ENCODE results near the gene NBEA.

The NBEA gene

DNA sequence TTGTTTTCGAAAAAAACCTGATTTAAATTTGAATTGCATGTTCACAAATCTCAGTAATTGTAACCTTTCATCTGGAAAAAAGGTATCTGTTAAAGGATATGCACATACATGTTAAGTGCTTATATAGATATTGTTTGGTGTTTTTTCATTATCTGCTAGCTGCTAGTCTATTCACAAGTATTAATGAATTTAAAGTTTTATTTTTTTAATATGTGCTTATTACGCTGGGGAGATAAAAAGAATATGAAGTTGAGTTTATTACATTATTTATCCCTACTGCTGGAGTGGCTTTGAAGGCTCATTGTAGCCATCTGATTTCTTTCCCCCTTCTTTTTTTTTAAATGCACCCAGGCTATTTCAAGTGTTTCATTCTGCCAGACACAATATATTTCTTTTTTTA, 538.3 kb downstream of the NBEA start:
- WGBS, 2 donors (ENCODE audit: extremely low coverage in 2 of 2, insufficient read length in 2 of 2, insufficient replicate concordance in 1 of 2), result no CpG with 5 or more reads among the region's 2 CpGs
- H3K4me1 ChIP-seq (ENCODE audit: control insufficient read depth in 2 of 2, insufficient read depth in 1 of 2, low read depth in 1 of 2, low read length in 2 of 2), result peaks cover 6 to 20% of the 10 kb centered on the region in 2 donors
- H2BK15ac ChIP-seq (ENCODE audit: low read length), result no peak overlapping the region
- no peak overlapping the region for H2BK12ac ChIP-seq (ENCODE audit: low read length)
- H3K36me3 ChIP-seq (replicated peaks in 1 of 2; ENCODE audit: control insufficient read depth in 2 of 2, insufficient read depth in 2 of 2, low read length in 2 of 2), result no peaks in the 10 kb centered on the region
- H4K91ac ChIP-seq (ENCODE audit: low read depth, low read length, poor library complexity), result no peak overlapping the region
- no peak overlapping the region for H3K4me2 ChIP-seq (ENCODE audit: insufficient read depth, low read length, poor library complexity, severe bottlenecking)
- DNase-seq (ENCODE audit: low spot score), result no peak
- no peaks in the 10 kb centered on the region for H3K9me3 ChIP-seq (replicated peaks in 1 of 2; ENCODE audit: control insufficient read depth in 2 of 2, insufficient read depth in 1 of 2, low read depth in 1 of 2, low read length in 2 of 2)
- H3K23ac ChIP-seq (ENCODE audit: low read depth, low read length, poor library complexity), result no peak overlapping the region
- H3K79me1 ChIP-seq (ENCODE audit: low read depth, low read length), result no peaks in the 10 kb centered on the region
- no peak overlapping the region for H3K27ac ChIP-seq (replicated peaks; ENCODE audit: low read length)
- no peak overlapping the region for H3K4ac ChIP-seq (ENCODE audit: low read length)
- no peak overlapping the region for H3K4me3 ChIP-seq (ENCODE audit: low read length in 2 of 2)
- H3K27me3 ChIP-seq (ENCODE audit: control insufficient read depth in 3 of 3, insufficient read depth in 3 of 3, low read depth in 1 of 3, low read length in 3 of 3), result peaks cover 9 to 34% (median 30%) of the 10 kb centered on the region in 3 experiments
- no peak overlapping the region for H2BK5ac ChIP-seq (ENCODE audit: low read length)
- H2BK120ac ChIP-seq (ENCODE audit: low read depth, low read length), result no peak overlapping the region
- no peak overlapping the region for H2AFZ ChIP-seq (ENCODE audit: low read length)
- H2AK5ac ChIP-seq (ENCODE audit: low read depth, low read length), result no peak overlapping the region
- no peak overlapping the region for H3K18ac ChIP-seq (ENCODE audit: low read length)
- no peak overlapping the region for H3K9ac ChIP-seq (ENCODE audit: low read depth, low read length, poor library complexity)
- H3K14ac ChIP-seq (ENCODE audit: low read length), result no peak overlapping the region
- H4K8ac ChIP-seq (ENCODE audit: low read depth, low read length), result no peak overlapping the region

DNA sequence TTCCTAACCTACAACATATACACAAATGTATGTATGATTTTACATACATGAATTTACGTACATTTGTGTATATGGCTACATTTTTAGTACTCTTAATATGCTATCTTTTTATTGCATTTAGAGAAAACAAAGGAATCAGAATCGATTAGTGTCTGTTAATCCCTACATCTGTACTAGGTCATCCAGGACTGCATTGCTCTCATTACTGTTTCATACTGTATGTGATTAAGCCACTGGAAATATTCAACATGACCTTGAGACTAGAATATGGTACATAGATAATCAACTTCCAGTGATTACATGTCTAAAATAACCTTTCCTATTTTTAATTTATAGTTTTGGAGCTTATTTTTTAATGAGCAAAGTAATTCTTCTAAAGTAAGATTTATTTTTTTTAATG, 539.7 kb downstream of the NBEA start:
- Histone ChIP-seq H3K14ac (ENCODE audit: low read length) (no peak overlapping the region), H3K79me1 (ENCODE audit: low read depth, low read length) (no peaks in the 10 kb centered on the region), H3K4ac (ENCODE audit: low read length) (no peak overlapping the region), H3K23ac (ENCODE audit: low read depth, low read length, poor library complexity) (no peak overlapping the region), H3K36me3 (replicated peaks in 1 of 2; ENCODE audit: control insufficient read depth in 2 of 2, insufficient read depth in 2 of 2, low read length in 2 of 2) (no peaks in the 10 kb centered on the region), H2AFZ (ENCODE audit: low read length) (no peak overlapping the region), H3K27ac (replicated peaks; ENCODE audit: low read length) (no peak overlapping the region), H2BK12ac (ENCODE audit: low read length) (no peak overlapping the region), H3K18ac (ENCODE audit: low read length) (no peak overlapping the region), H4K91ac (ENCODE audit: low read depth, low read length, poor library complexity) (no peak overlapping the region), H2BK120ac (ENCODE audit: low read depth, low read length) (no peak overlapping the region), H2BK15ac (ENCODE audit: low read length) (no peak overlapping the region), H2AK5ac (ENCODE audit: low read depth, low read length) (no peak overlapping the region), H3K4me2 (ENCODE audit: insufficient read depth, low read length, poor library complexity, severe bottlenecking) (no peak overlapping the region), H3K4me3 (ENCODE audit: low read length in 2 of 2) (no peak overlapping the region), H3K27me3 (ENCODE audit: control insufficient read depth in 3 of 3, insufficient read depth in 3 of 3, low read depth in 1 of 3, low read length in 3 of 3) (peaks cover 2 to 34% (median 16%) of the 10 kb centered on the region in 3 experiments), H3K9ac (ENCODE audit: low read depth, low read length, poor library complexity) (no peak overlapping the region), H3K9me3 (replicated peaks in 1 of 2; ENCODE audit: control insufficient read depth in 2 of 2, insufficient read depth in 1 of 2, low read depth in 1 of 2, low read length in 2 of 2) (no peaks in the 10 kb centered on the region), H2BK5ac (ENCODE audit: low read length) (no peak overlapping the region), H4K8ac (ENCODE audit: low read depth, low read length) (no peak overlapping the region), H3K4me1 (ENCODE audit: control insufficient read depth in 2 of 2, insufficient read depth in 1 of 2, low read depth in 1 of 2, low read length in 2 of 2) (peaks cover 5 to 11% of the 10 kb centered on the region in 2 donors)
- no CpG with 5 or more reads among the region's 2 CpGs for WGBS, 2 donors (ENCODE audit: extremely low coverage in 2 of 2, insufficient read length in 2 of 2, insufficient replicate concordance in 1 of 2)
- DNase-seq (ENCODE audit: low spot score), result no peak

DNA sequence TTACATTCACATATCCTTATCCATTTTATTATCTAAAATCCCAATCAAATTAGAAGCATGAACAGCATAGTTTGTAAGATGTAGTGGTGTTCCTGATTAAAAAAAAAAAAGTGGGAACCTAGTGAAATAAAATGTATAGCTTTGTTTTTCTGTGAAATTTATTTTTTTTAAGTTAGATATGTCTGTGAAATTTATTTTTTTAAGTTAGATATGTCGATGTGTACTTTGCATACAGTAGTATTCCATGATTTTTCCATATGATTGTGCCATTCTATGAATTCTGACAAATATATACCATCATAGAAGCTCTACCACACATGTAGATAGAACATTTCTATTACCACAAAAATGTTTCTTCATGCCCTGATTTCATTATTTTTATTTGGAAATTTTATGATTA, 540.5 kb downstream of the NBEA start:
- Histone ChIP-seq H3K4me3 (ENCODE audit: low read length in 2 of 2) (no peak overlapping the region), H3K27ac (replicated peaks; ENCODE audit: low read length) (no peak overlapping the region)
- WGBS, 2 donors (ENCODE audit: extremely low coverage in 2 of 2, insufficient read length in 2 of 2, insufficient replicate concordance in 1 of 2), result no CpG with 5 or more reads among the region's 1 CpG

DNA sequence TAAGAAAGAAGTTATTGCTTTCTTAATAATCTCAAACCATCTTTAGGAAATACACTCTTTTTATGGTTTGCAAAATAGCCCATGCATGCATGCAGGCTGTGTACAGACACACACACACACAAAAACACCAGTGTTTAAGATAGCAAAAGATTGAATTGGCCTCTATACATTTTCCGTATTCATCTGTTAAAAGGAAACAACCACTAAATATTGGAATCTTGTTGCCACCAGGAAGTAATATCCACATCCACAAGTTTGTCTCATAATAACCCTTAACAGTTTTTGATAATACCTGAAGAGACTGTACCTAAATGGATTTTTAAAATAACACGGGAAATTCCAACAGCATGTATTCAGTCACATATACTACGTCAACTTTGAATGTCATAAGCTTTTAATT, 541.7 kb downstream of the NBEA start:
- Histone ChIP-seq H3K4me2 (ENCODE audit: insufficient read depth, low read length, poor library complexity, severe bottlenecking) (no peak overlapping the region), H4K91ac (ENCODE audit: low read depth, low read length, poor library complexity) (no peak overlapping the region), H2BK5ac (ENCODE audit: low read length) (no peak overlapping the region), H3K23ac (ENCODE audit: low read depth, low read length, poor library complexity) (no peak overlapping the region), H3K9ac (ENCODE audit: low read depth, low read length, poor library complexity) (no peak overlapping the region), H2BK12ac (ENCODE audit: low read length) (no peak overlapping the region), H2AK5ac (ENCODE audit: low read depth, low read length) (no peak overlapping the region), H3K4me1 (ENCODE audit: control insufficient read depth in 2 of 2, insufficient read depth in 1 of 2, low read depth in 1 of 2, low read length in 2 of 2) (peaks cover 3 to 5% of the 10 kb centered on the region in 2 donors), H2AFZ (ENCODE audit: low read length) (no peak overlapping the region), H2BK15ac (ENCODE audit: low read length) (no peak overlapping the region), H3K4me3 (ENCODE audit: low read length in 2 of 2) (no peak overlapping the region), H3K14ac (ENCODE audit: low read length) (no peak overlapping the region), H3K9me3 (replicated peaks in 1 of 2; ENCODE audit: control insufficient read depth in 2 of 2, insufficient read depth in 1 of 2, low read depth in 1 of 2, low read length in 2 of 2) (no peaks in the 10 kb centered on the region), H3K27ac (replicated peaks; ENCODE audit: low read length) (no peak overlapping the region), H3K18ac (ENCODE audit: low read length) (no peak overlapping the region), H3K27me3 (ENCODE audit: control insufficient read depth in 3 of 3, insufficient read depth in 3 of 3, low read depth in 1 of 3, low read length in 3 of 3) (peaks cover 0 to 15% (median 0%) of the 10 kb centered on the region in 3 experiments), H3K36me3 (replicated peaks in 1 of 2; ENCODE audit: control insufficient read depth in 2 of 2, insufficient read depth in 2 of 2, low read length in 2 of 2) (no peaks in the 10 kb centered on the region), H4K8ac (ENCODE audit: low read depth, low read length) (no peak overlapping the region), H3K79me1 (ENCODE audit: low read depth, low read length) (no peaks in the 10 kb centered on the region), H2BK120ac (ENCODE audit: low read depth, low read length) (no peak overlapping the region), H3K4ac (ENCODE audit: low read length) (no peak overlapping the region)
- no CpG with 5 or more reads among the region's 3 CpGs for WGBS, 2 donors (ENCODE audit: extremely low coverage in 2 of 2, insufficient read length in 2 of 2, insufficient replicate concordance in 1 of 2)
- no peak for DNase-seq (ENCODE audit: low spot score)

More for the DNA sequence above, 540.5 kb downstream of the NBEA start:
- Histone ChIP-seq H3K36me3 (replicated peaks in 1 of 2; ENCODE audit: control insufficient read depth in 2 of 2, insufficient read depth in 2 of 2, low read length in 2 of 2) (no peaks in the 10 kb centered on the region), H3K23ac (ENCODE audit: low read depth, low read length, poor library complexity) (no peak overlapping the region), H3K4ac (ENCODE audit: low read length) (no peak overlapping the region), H3K27me3 (ENCODE audit: control insufficient read depth in 3 of 3, insufficient read depth in 3 of 3, low read depth in 1 of 3, low read length in 3 of 3) (peaks cover 2 to 27% (median 10%) of the 10 kb centered on the region in 3 experiments), H2BK12ac (ENCODE audit: low read length) (no peak overlapping the region), H3K79me1 (ENCODE audit: low read depth, low read length) (no peaks in the 10 kb centered on the region), H3K4me2 (ENCODE audit: insufficient read depth, low read length, poor library complexity, severe bottlenecking) (no peak overlapping the region), H3K4me1 (ENCODE audit: control insufficient read depth in 2 of 2, insufficient read depth in 1 of 2, low read depth in 1 of 2, low read length in 2 of 2) (peaks cover 5 to 11% of the 10 kb centered on the region in 2 donors), H4K8ac (ENCODE audit: low read depth, low read length) (no peak overlapping the region), H2BK120ac (ENCODE audit: low read depth, low read length) (no peak overlapping the region), H3K9me3 (replicated peaks in 1 of 2; ENCODE audit: control insufficient read depth in 2 of 2, insufficient read depth in 1 of 2, low read depth in 1 of 2, low read length in 2 of 2) (no peaks in the 10 kb centered on the region), H3K18ac (ENCODE audit: low read length) (no peak overlapping the region), H2AFZ (ENCODE audit: low read length) (no peak overlapping the region), H3K14ac (ENCODE audit: low read length) (no peak overlapping the region), H2AK5ac (ENCODE audit: low read depth, low read length) (no peak overlapping the region), H4K91ac (ENCODE audit: low read depth, low read length, poor library complexity) (no peak overlapping the region), H2BK5ac (ENCODE audit: low read length) (no peak overlapping the region), H3K9ac (ENCODE audit: low read depth, low read length, poor library complexity) (no peak overlapping the region), H2BK15ac (ENCODE audit: low read length) (no peak overlapping the region)
- no peak for DNase-seq (ENCODE audit: low spot score)
